GM12878 (cell line): ENCODE results near the gene UQCR10. TPM values are rescaled to one million over a fixed set of nuclear protein-coding genes. Genes with fewer than 3 reads are reported as not detected.

ENCODE experiments used
- ASH2L ChIP-seq: fragments of 300-600, 200-600 bp; sonication (generic); IDR thresholded peaks from 2 replicates; pipeline ENCODE4 v1.6.1; 2017; ENCODE audit warnings: low read depth, mild to moderate bottlenecking, borderline replicate concordance
- BCL11A ChIP-seq: IDR thresholded peaks from 2 replicates; pipeline ENCODE4 v1.6.1; 2011; ENCODE audit warnings: low read depth, low read length
- CHD4 ChIP-seq: fragments of 200-600 bp; sonication (generic); IDR thresholded peaks from 2 replicates; pipeline ENCODE4 v1.6.1; 2016; ENCODE audit warnings: mild to moderate bottlenecking
- CREM ChIP-seq: IDR thresholded peaks from 2 replicates; pipeline ENCODE4 v1.6.1; 2014; ENCODE audit warnings: antibody characterized with exemption, low read depth
- EED ChIP-seq: sonication (generic); IDR thresholded peaks from 2 replicates; pipeline ENCODE4 v1.6.1; 2016; ENCODE audit warnings: antibody characterized with exemption, low read depth
- EP300 ChIP-seq, 2 experiments: fragments of 150-350 bp in 1 of 2; IDR thresholded peaks; 2 replicates each; pipeline ENCODE4 v1.6.1; 2011 to 2012; ENCODE audit warnings: low read depth in 2 of 2, low read length in 2 of 2, borderline replicate concordance in 1 of 2, improper control_type of control experiment in 1 of 2, inconsistent platforms in 1 of 2; ENCODE audit not compliant: control insufficient read depth in 1 of 2
- ESRRA ChIP-seq: IDR thresholded peaks from 2 replicates; pipeline ENCODE4 v1.6.1; 2012; ENCODE audit warnings: mild to moderate bottlenecking, low read length, improper control_type of control experiment
- EZH2 ChIP-seq: IDR thresholded peaks from 2 replicates; pipeline ENCODE4 v1.6.1; 2012; ENCODE audit warnings: low read depth, mild to moderate bottlenecking, control low read depth, inconsistent platforms, low read length, borderline replicate concordance; ENCODE audit not compliant: control insufficient read depth
- IKZF1 ChIP-seq: fragments of 450-650 bp; conservative IDR thresholded peaks from 2 replicates; pipeline ENCODE4 v1.6.1; 2017; ENCODE audit warnings: antibody characterized with exemption, mild to moderate bottlenecking
- MTA3 ChIP-seq: IDR thresholded peaks from 2 replicates; pipeline ENCODE4 v1.6.1; 2012; ENCODE audit warnings: low read length, inconsistent platforms, borderline replicate concordance
- MXI1 ChIP-seq: fragments of 150-350 bp; IDR thresholded peaks from 2 replicates; pipeline ENCODE4 v1.6.1; 2011; ENCODE audit warnings: low read depth, mild to moderate bottlenecking, inconsistent platforms, low read length, improper control_type of control experiment
- NR2F1 ChIP-seq: fragments of 450-650 bp; conservative IDR thresholded peaks from 2 replicates; pipeline ENCODE4 v1.6.1; 2017; ENCODE audit warnings: mild to moderate bottlenecking
- POLR2AphosphoS2 ChIP-seq: IDR thresholded peaks from 2 replicates; pipeline ENCODE4 v1.6.1; 2011; ENCODE audit warnings: low read depth, mild to moderate bottlenecking, low read length, improper control_type of control experiment, moderate library complexity
- SIX5 ChIP-seq: IDR thresholded peaks from 2 replicates; pipeline ENCODE4 v1.6.1; 2011; ENCODE audit warnings: mild to moderate bottlenecking, low read depth, low read length, moderate library complexity; ENCODE audit not compliant: severe bottlenecking
- SMC3 ChIP-seq: IDR thresholded peaks from 2 replicates; pipeline ENCODE4 v1.6.1; 2011; ENCODE audit warnings: low read length, improper control_type of control experiment, borderline replicate concordance
- SREBF2 ChIP-seq: IDR thresholded peaks from 2 replicates; pipeline ENCODE4 v1.6.1; 2012; ENCODE audit warnings: mild to moderate bottlenecking, low read length
- ZSCAN29 ChIP-seq: fragments of 450-650 bp; IDR thresholded peaks from 2 replicates; pipeline ENCODE4 v1.6.1; 2017; ENCODE audit warnings: mild to moderate bottlenecking, moderate library complexity
- polyA plus RNA-seq, 11 experiments: library from polyadenylated mRNA; depleted of rRNA in 4 of 11; unstranded in 6 of 11; stranded (reverse) in 5 of 11; fragments of >200 nt; fragmentation: Nextera tagmentation in 4 of 11; fragmentation: Illumina TruSeq in 1 of 11; extraction: Ambion mirVana in 4 of 11; extraction: Trizol in 1 of 11; gene quantifications; 1 replicate in 1 of 11; 2 replicates in 10 of 11; pipeline versions ENCODE4 v1.2.1 to v1.2.3, GENCODE V29; 2011 to 2016; ENCODE audit warnings: inconsistent platforms in 2 of 11, missing spikeins in 2 of 11, low read depth in 1 of 11
- total RNA-seq, 4 experiments: library from RNA; depleted of rRNA in 3 of 4; stranded (reverse); fragments of >200 nt in 3 of 4; fragmentation: Illumina TruSeq in 1 of 4; extraction: Trizol in 1 of 4; gene quantifications; 2 replicates each; pipeline versions ENCODE4 v1.2.1 to v1.2.3, GENCODE V29; 2013 to 2021
- TF ChIP-seq, protein P1 (sequence below): IDR thresholded peaks from 2 replicates; pipeline ENCODE4 v1.6.1; 2011; ENCODE audit warnings: borderline replicate concordance, low read depth, mild to moderate bottlenecking, moderate library complexity, mixed read lengths, low read length; ENCODE audit not compliant: insufficient read depth; ENCODE audit errors: extremely low read length
- TF ChIP-seq, protein P2 (sequence below): fragments of 450-650 bp; IDR thresholded peaks from 2 replicates; pipeline ENCODE4 v1.6.1; 2017; ENCODE audit warnings: mild to moderate bottlenecking, moderate library complexity
- TF ChIP-seq, protein P3 (sequence below): IDR thresholded peaks from 2 replicates; pipeline ENCODE4 v1.6.1; 2011; ENCODE audit warnings: borderline replicate concordance, low read depth, mild to moderate bottlenecking, moderate library complexity, low read length; ENCODE audit not compliant: insufficient read depth, poor library complexity, severe bottlenecking
- TF ChIP-seq, protein P4 (sequence below): fragments of 450-650 bp; formaldehyde crosslinking; IDR thresholded peaks from 2 replicates; pipeline ENCODE4 v1.5.0; 2022; ENCODE audit warnings: mild to moderate bottlenecking, missing genetic modification characterization

The UQCR10 gene
- total and polyA plus RNA-seq, 10 of the 15 experiments (the other 5 are each of a cell fraction or from before 2014, with no cell fraction given) = 144 to 1,021 (median 214) TPM

DNA sequence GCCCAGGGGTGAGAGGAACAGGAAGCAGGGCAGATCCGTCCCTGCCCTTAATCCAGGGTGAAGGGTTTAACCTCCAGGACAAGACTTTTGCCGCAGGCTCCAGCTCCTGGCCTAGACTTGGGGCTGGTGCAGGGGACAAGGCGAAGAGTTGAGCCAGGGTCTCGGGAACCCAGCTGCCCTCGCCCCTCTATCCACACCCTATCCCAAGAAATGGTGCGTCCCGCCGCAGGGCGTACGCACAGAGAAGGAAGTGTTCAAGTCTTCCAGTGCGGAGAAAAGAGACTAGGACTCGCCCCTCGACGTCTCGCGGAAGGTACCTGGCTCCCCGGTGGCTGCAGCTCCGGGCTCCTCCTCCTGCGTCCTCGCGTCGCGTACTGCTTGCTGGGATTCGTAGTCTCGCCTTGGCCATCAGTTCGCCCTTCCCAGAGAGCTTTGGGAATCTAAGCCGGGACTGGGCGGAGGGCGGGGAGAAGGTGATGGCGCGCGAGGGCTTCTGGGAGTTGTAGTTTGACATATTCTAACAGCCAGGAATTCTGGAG is 468 bp upstream of the UQCR10 start, which contains the start of gene ZMAT5 (continued):
- TF ChIP-seq, protein P1, sequence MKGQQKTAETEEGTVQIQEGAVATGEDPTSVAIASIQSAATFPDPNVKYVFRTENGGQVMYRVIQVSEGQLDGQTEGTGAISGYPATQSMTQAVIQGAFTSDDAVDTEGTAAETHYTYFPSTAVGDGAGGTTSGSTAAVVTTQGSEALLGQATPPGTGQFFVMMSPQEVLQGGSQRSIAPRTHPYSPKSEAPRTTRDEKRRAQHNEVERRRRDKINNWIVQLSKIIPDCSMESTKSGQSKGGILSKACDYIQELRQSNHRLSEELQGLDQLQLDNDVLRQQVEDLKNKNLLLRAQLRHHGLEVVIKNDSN = no peak
- TF ChIP-seq IKZF1 (peak; percentile 99), SMC3 (no peak), ESRRA (no peak), EZH2 (no peak), SREBF2 (no peak), EED (peak; percentile 48; the same call in 1 of the 2 replicates), SIX5 (peak; percentile 85), POLR2AphosphoS2 (peak; percentile 29; the same call in 1 of the 2 replicates), MXI1 (no peak), CHD4 (no peak), NR2F1 (peak; percentile 30; the same call in 1 of the 2 replicates), BCL11A (no peak), ASH2L (no peak), EP300 (IDR thresholded peaks at IDR 0.05; ENCODE audit: borderline replicate concordance in 1 of 2, control insufficient read depth in 1 of 2, low read depth in 2 of 2, low read length in 2 of 2) (no peak), ZSCAN29 (no peak), MTA3 (no peak), CREM (peak; percentile 94)
- TF ChIP-seq, protein P2, sequence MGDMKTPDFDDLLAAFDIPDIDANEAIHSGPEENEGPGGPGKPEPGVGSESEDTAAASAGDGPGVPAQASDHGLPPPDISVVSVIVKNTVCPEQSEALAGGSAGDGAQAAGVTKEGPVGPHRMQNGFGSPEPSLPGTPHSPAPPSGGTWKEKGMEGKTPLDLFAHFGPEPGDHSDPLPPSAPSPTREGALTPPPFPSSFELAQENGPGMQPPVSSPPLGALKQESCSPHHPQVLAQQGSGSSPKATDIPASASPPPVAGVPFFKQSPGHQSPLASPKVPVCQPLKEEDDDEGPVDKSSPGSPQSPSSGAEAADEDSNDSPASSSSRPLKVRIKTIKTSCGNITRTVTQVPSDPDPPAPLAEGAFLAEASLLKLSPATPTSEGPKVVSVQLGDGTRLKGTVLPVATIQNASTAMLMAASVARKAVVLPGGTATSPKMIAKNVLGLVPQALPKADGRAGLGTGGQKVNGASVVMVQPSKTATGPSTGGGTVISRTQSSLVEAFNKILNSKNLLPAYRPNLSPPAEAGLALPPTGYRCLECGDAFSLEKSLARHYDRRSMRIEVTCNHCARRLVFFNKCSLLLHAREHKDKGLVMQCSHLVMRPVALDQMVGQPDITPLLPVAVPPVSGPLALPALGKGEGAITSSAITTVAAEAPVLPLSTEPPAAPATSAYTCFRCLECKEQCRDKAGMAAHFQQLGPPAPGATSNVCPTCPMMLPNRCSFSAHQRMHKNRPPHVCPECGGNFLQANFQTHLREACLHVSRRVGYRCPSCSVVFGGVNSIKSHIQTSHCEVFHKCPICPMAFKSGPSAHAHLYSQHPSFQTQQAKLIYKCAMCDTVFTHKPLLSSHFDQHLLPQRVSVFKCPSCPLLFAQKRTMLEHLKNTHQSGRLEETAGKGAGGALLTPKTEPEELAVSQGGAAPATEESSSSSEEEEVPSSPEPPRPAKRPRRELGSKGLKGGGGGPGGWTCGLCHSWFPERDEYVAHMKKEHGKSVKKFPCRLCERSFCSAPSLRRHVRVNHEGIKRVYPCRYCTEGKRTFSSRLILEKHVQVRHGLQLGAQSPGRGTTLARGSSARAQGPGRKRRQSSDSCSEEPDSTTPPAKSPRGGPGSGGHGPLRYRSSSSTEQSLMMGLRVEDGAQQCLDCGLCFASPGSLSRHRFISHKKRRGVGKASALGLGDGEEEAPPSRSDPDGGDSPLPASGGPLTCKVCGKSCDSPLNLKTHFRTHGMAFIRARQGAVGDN = peak; percentile 42; the same call in 1 of the 2 replicates
- TF ChIP-seq, protein P3, sequence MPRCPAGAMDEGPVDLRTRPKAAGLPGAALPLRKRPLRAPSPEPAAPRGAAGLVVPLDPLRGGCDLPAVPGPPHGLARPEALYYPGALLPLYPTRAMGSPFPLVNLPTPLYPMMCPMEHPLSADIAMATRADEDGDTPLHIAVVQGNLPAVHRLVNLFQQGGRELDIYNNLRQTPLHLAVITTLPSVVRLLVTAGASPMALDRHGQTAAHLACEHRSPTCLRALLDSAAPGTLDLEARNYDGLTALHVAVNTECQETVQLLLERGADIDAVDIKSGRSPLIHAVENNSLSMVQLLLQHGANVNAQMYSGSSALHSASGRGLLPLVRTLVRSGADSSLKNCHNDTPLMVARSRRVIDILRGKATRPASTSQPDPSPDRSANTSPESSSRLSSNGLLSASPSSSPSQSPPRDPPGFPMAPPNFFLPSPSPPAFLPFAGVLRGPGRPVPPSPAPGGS = no peak
- TF ChIP-seq, protein P4, sequence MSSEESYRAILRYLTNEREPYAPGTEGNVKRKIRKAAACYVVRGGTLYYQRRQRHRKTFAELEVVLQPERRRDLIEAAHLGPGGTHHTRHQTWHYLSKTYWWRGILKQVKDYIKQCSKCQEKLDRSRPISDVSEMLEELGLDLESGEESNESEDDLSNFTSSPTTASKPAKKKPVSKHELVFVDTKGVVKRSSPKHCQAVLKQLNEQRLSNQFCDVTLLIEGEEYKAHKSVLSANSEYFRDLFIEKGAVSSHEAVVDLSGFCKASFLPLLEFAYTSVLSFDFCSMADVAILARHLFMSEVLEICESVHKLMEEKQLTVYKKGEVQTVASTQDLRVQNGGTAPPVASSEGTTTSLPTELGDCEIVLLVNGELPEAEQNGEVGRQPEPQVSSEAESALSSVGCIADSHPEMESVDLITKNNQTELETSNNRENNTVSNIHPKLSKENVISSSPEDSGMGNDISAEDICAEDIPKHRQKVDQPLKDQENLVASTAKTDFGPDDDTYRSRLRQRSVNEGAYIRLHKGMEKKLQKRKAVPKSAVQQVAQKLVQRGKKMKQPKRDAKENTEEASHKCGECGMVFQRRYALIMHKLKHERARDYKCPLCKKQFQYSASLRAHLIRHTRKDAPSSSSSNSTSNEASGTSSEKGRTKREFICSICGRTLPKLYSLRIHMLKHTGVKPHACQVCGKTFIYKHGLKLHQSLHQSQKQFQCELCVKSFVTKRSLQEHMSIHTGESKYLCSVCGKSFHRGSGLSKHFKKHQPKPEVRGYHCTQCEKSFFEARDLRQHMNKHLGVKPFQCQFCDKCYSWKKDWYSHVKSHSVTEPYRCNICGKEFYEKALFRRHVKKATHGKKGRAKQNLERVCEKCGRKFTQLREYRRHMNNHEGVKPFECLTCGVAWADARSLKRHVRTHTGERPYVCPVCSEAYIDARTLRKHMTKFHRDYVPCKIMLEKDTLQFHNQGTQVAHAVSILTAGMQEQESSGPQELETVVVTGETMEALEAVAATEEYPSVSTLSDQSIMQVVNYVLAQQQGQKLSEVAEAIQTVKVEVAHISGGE = no peak
